IMR-90 (cell line): ENCODE measurements around the gene TIAM1. TPM values are rescaled to one million over a fixed set of nuclear protein-coding genes. Genes with fewer than 3 reads are reported as not detected.

Experiments
- ATAC-seq: fragments of 200-7000 bp; cut with Tn5 transposase; 2 replicates; pipeline ENCODE4 v1.9.1; 2020; ENCODE audit warnings: low read depth, mild to moderate bottlenecking, moderate library complexity
- BruUV-seq: library from RNA; stranded (reverse); fragments of 400-500 nt; replicated peaks from 2 replicates; lab custom pipeline; 2021; lab: Mats Ljungman, UMichigan
- CTCF ChIA-PET: fragments of 300-600 bp; formaldehyde crosslinking; extraction: SDS; loops from one replicate; lab custom pipeline; 2021; ENCODE audit warnings: antibody characterized with exemption; lab: Yijun Ruan, JAX
- POLR2A ChIA-PET: fragments of 300-600 bp; sonication (Branson Sonifier 250); formaldehyde crosslinking; loops from one replicate; lab custom pipeline; 2022; ENCODE audit warnings: antibody characterized with exemption; ENCODE audit not compliant: unreplicated experiment; lab: Charles Lee
- DNase-seq: peaks from one replicate; pipeline ENCODE4 v3.0.0; 2013
- H2AFZ ChIP-seq: replicated peaks from 2 replicates; pipeline ENCODE3; 2013; ENCODE audit warnings: low read length, mild to moderate bottlenecking; ENCODE audit not compliant: poor library complexity
- H2AK5ac ChIP-seq: 2 replicates; pipeline ENCODE4 v1.6.1; 2013; ENCODE audit warnings: low read depth, low read length, inconsistent platforms
- H2AK9ac ChIP-seq: replicated peaks from 2 replicates; pipeline ENCODE3; 2013; ENCODE audit warnings: mild to moderate bottlenecking, low read depth, low read length, moderate library complexity; ENCODE audit not compliant: poor library complexity
- H2BK120ac ChIP-seq: 2 replicates; pipeline ENCODE4 v1.6.1; 2013; ENCODE audit warnings: low read depth, low read length, inconsistent platforms
- H2BK15ac ChIP-seq: 3 replicates; pipeline ENCODE4 v1.6.1; 2013; ENCODE audit warnings: low read depth, low read length, inconsistent platforms
- H2BK20ac ChIP-seq: 2 replicates; pipeline ENCODE4 v1.6.1; 2013; ENCODE audit warnings: low read depth, mild to moderate bottlenecking, inconsistent platforms, low read length, moderate library complexity
- H2BK5ac ChIP-seq: 2 replicates; pipeline ENCODE4 v1.6.1; 2013; ENCODE audit warnings: mild to moderate bottlenecking, low read depth, low read length, inconsistent platforms; ENCODE audit not compliant: poor library complexity, severe bottlenecking
- H3K14ac ChIP-seq: replicated peaks from 2 replicates; pipeline ENCODE4 v1.6.1; 2013; ENCODE audit warnings: low read depth, low read length, inconsistent platforms
- H3K18ac ChIP-seq: 2 replicates; pipeline ENCODE4 v1.6.1; 2013; ENCODE audit warnings: low read depth, low read length, control low read depth
- H3K23ac ChIP-seq: 2 replicates; pipeline ENCODE4 v1.6.1; 2013; ENCODE audit warnings: low read depth, low read length, inconsistent platforms
- H3K27ac ChIP-seq: 2 replicates; pipeline ENCODE4 v1.5.1; 2013; ENCODE audit warnings: mild to moderate bottlenecking, control low read depth, low read length; ENCODE audit not compliant: insufficient read depth
- H3K27me3 ChIP-seq: 2 replicates; pipeline ENCODE4 v1.6.1; 2013; ENCODE audit warnings: low read length; ENCODE audit not compliant: control insufficient read depth, insufficient read depth
- H3K36me3 ChIP-seq: 2 replicates; pipeline ENCODE4 v1.6.1; 2013; ENCODE audit warnings: low read length, mixed read lengths; ENCODE audit not compliant: control insufficient read depth, insufficient read depth
- H3K4ac ChIP-seq: 2 replicates; pipeline ENCODE4 v1.6.1; 2013; ENCODE audit warnings: low read depth, low read length, inconsistent platforms
- H3K4me1 ChIP-seq: 2 replicates; pipeline ENCODE4 v1.6.1; 2013; ENCODE audit warnings: low read length, mixed read lengths; ENCODE audit not compliant: control insufficient read depth, insufficient read depth
- H3K4me2 ChIP-seq: 2 replicates; pipeline ENCODE4 v1.6.1; 2013; ENCODE audit warnings: low read depth, mild to moderate bottlenecking, control low read depth, low read length, moderate library complexity
- H3K4me3 ChIP-seq: 2 replicates; pipeline ENCODE4 v1.5.1; 2013; ENCODE audit warnings: low read depth, mild to moderate bottlenecking, control low read depth, low read length, moderate library complexity; ENCODE audit not compliant: insufficient read depth
- H3K56ac ChIP-seq: 2 replicates; pipeline ENCODE4 v1.6.1; 2013; ENCODE audit warnings: low read length, inconsistent platforms; ENCODE audit not compliant: insufficient read depth; ENCODE audit errors: extremely low read depth
- H3K79me1 ChIP-seq, 2 experiments: 2 replicates each; pipeline ENCODE4 v1.6.1; 2013; ENCODE audit warnings: low read length in 2 of 2, inconsistent platforms in 1 of 2, low read depth in 1 of 2
- H3K9ac ChIP-seq: 2 replicates; pipeline ENCODE4 v1.6.1; 2013; ENCODE audit warnings: low read depth, low read length, control low read depth
- H3K9me1 ChIP-seq: 2 replicates; pipeline ENCODE4 v1.6.1; 2013; ENCODE audit warnings: low read length, inconsistent platforms; ENCODE audit not compliant: insufficient read depth
- H3K9me3 ChIP-seq: 2 replicates; pipeline ENCODE4 v1.6.1; 2013; ENCODE audit warnings: low read length; ENCODE audit not compliant: control insufficient read depth, insufficient read depth
- H4K20me1 ChIP-seq: 2 replicates; pipeline ENCODE4 v1.6.1; 2013; ENCODE audit warnings: low read length, inconsistent platforms; ENCODE audit not compliant: insufficient read depth
- H4K5ac ChIP-seq: 2 replicates; pipeline ENCODE4 v1.6.1; 2013; ENCODE audit warnings: mild to moderate bottlenecking, low read depth, low read length, control low read depth
- H4K8ac ChIP-seq, 2 experiments: 2 replicates each; pipeline ENCODE4 v1.6.1; 2013; ENCODE audit warnings: low read depth in 2 of 2, low read length in 2 of 2, control low read depth in 1 of 2, inconsistent platforms in 1 of 2
- H4K91ac ChIP-seq: 2 replicates; pipeline ENCODE4 v1.6.1; 2013; ENCODE audit warnings: low read depth, low read length, inconsistent platforms; ENCODE audit not compliant: insufficient read depth
- BHLHE40 ChIP-seq: fragments of 150-350 bp; IDR thresholded peaks from 2 replicates; pipeline ENCODE4 v1.6.1; 2016; ENCODE audit warnings: mild to moderate bottlenecking, low read depth, low read length
- CEBPB ChIP-seq: IDR thresholded peaks from 2 replicates; pipeline ENCODE4 v1.6.1; 2012; ENCODE audit warnings: low read depth, low read length, improper control_type of control experiment
- CHD1 ChIP-seq: IDR thresholded peaks from 2 replicates; pipeline ENCODE4 v1.6.1; 2012; ENCODE audit warnings: low read depth, low read length, improper control_type of control experiment
- FOS ChIP-seq: fragments of 150-350 bp; IDR thresholded peaks from 2 replicates; pipeline ENCODE4 v1.6.1; 2016; ENCODE audit warnings: low read depth, low read length
- MAFK ChIP-seq: IDR thresholded peaks from 2 replicates; pipeline ENCODE4 v1.6.1; 2012; ENCODE audit warnings: low read depth, low read length, improper control_type of control experiment
- MAZ ChIP-seq: IDR thresholded peaks from 2 replicates; pipeline ENCODE4 v1.6.1; 2012; ENCODE audit warnings: low read depth, mild to moderate bottlenecking, low read length, improper control_type of control experiment, moderate library complexity, borderline replicate concordance
- MXI1 ChIP-seq: IDR thresholded peaks from 2 replicates; pipeline ENCODE4 v1.6.1; 2012; ENCODE audit warnings: low read depth, mild to moderate bottlenecking, low read length, moderate library complexity, borderline replicate concordance
- NFE2L2 ChIP-seq: fragments of 150-350 bp; IDR thresholded peaks from 2 replicates; pipeline ENCODE4 v1.6.1; 2016; ENCODE audit warnings: low read depth, mild to moderate bottlenecking, low read length
- POLR2A ChIP-seq: IDR thresholded peaks from 2 replicates; pipeline ENCODE4 v1.6.1; 2012; ENCODE audit warnings: mild to moderate bottlenecking, low read depth, low read length
- RAD21 ChIP-seq: IDR thresholded peaks from 2 replicates; pipeline ENCODE4 v1.6.1; 2012; ENCODE audit warnings: low read length, improper control_type of control experiment
- RCOR1 ChIP-seq: IDR thresholded peaks from 2 replicates; pipeline ENCODE4 v1.6.1; 2012; ENCODE audit warnings: mild to moderate bottlenecking, low read length, improper control_type of control experiment; ENCODE audit not compliant: insufficient replicate concordance
- RFX5 ChIP-seq: IDR thresholded peaks from 2 replicates; pipeline ENCODE4 v1.8.0; 2012; ENCODE audit warnings: low read depth, mild to moderate bottlenecking, low read length, moderate library complexity
- SMC3 ChIP-seq: fragments of 150-350 bp; IDR thresholded peaks from 2 replicates; pipeline ENCODE4 v1.6.1; 2016; ENCODE audit warnings: low read depth, mild to moderate bottlenecking, antibody characterized with exemption, low read length, moderate library complexity
- WGBS, 2 experiments: methylation state at CpG; one replicate each; pipeline versions ENCODE4 v1.1.5 to v1.1.7; 2013; ENCODE audit warnings: missing lambda C conversion rate in 2 of 2; ENCODE audit not compliant: insufficient read length in 1 of 2; ENCODE audit errors: extremely low coverage in 2 of 2; 5-methylcytosine and 5-hydroxymethylcytosine counted together
- dilution Hi-C: fragments of 300-500 bp; cut with HindIII; formaldehyde crosslinking; loops from one replicate; pipeline ENCODE4 v1.14.3; 2018; ENCODE audit warnings: low sequenced_read_pairs; ENCODE audit not compliant: unreplicated experiment
- in situ Hi-C: fragments of 300-500 bp; cut with MboI; formaldehyde crosslinking; loops from 3 replicates; pipeline ENCODE4 v1.14.3; 2019; ENCODE audit warnings: low sequenced_read_pairs, inconsistent platforms, mixed read lengths
- intact Hi-C: fragments of 100-400 bp; cut with micrococcal nuclease; formaldehyde crosslinking; loops from 2 replicates; pipeline ENCODE4 v1.10.0; 2022
- polyA plus RNA-seq, 3 experiments: library from polyadenylated mRNA; depleted of rRNA; stranded (reverse); fragments of >200 nt; gene quantifications; 2 replicates each; pipeline ENCODE4 v1.2.3, GENCODE V29; 2012; ENCODE audit warnings: low replicate concordance in 1 of 3
- total RNA-seq: library from RNA; depleted of rRNA; stranded (reverse); fragments of >200 nt; gene quantifications from 2 replicates; pipeline ENCODE4 v1.2.3, GENCODE V29; 2012
- TF ChIP-seq, protein P1 (sequence below): fragments of 150-350 bp; IDR thresholded peaks from 2 replicates; pipeline ENCODE4 v1.6.1; 2017; ENCODE audit warnings: mild to moderate bottlenecking, antibody characterized with exemption, low read length, low read depth
- TF ChIP-seq, protein P2 (sequence below): conservative IDR thresholded peaks from 2 replicates; pipeline ENCODE4 v1.5.1; 2012; ENCODE audit warnings: mild to moderate bottlenecking, low read depth, low read length, improper control_type of control experiment
- TF ChIP-seq, protein P3 (sequence below): fragments of 150-350 bp; IDR thresholded peaks from 2 replicates; pipeline ENCODE4 v1.6.1; 2016; ENCODE audit warnings: low read depth, mild to moderate bottlenecking, low read length, moderate library complexity, borderline replicate concordance

TIAM1 gene
- total and polyA plus RNA-seq, 2 of the 4 experiments (the other 2 are of a cell fraction) = 2.9 to 9.3 TPM

DNA sequence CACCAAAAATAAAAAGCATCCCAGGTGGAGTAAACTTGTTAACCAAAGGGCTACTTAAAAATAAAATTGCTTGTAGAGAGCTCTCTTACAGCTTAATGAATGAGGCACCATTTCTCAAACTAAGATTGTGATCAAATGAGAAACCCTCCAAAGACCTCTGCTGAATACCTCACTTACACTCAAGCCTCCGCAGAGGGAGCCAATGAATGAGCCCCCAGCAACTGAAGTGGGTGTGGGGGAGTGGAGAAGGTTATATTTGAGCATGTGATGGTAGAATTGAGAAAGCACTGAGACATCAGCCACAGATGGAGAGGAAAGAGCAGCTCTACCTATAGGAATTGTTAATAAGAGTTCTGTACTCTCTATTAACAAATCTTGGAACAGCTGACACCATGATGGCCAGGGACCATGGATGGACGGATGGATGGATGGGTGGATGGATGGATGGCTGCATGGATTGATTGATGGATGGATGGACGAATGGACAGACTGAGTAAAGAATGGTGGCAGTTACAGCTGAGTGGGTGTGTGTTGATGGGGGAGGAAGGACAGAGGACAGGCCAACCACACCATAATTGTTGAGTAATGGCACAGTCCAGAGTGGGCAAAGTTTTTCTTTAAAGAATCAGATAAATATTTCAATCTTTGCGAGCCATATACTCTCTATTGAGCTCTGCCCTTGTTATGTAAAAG lies 20.3 kb upstream of the TIAM1 start:
- H3K9ac ChIP-seq = no peak overlapping the region
- H3K56ac ChIP-seq = no peak overlapping the region
- no peaks in the 10 kb centered on the region for H3K36me3 ChIP-seq
- no peak overlapping the region for H3K4me2 ChIP-seq
- peaks cover 2% of the 10 kb centered on the region for H3K27me3 ChIP-seq
- H3K4me3 ChIP-seq = no peak overlapping the region
- H2AK5ac ChIP-seq = no peak overlapping the region
- DNase-seq (no peak), ATAC-seq (no peak)
- POLR2A ChIA-PET = no interaction called here
- no peak overlapping the region for H2BK5ac ChIP-seq
- H3K27ac ChIP-seq = no peak overlapping the region
- H4K91ac ChIP-seq = no peak overlapping the region
- H3K23ac ChIP-seq = no peak overlapping the region
- CTCF ChIA-PET = no interaction called here
- in situ Hi-C loops (no loop called here), intact Hi-C loops (no loop called here), dilution Hi-C loops (no loop called here)
- no peak overlapping the region for H3K14ac ChIP-seq
- H4K8ac ChIP-seq = no peak overlapping the region
- H4K20me1 ChIP-seq = no peaks in the 10 kb centered on the region
- TF ChIP-seq CEBPB (no peak), BHLHE40 (no peak), RFX5 (no peak), SMC3 (no peak), RCOR1 (no peak), MXI1 (no peak), NFE2L2 (no peak), MAZ (no peak), CHD1 (no peak), MAFK (no peak), POLR2A (no peak), RAD21 (no peak), FOS (no peak)
- TF ChIP-seq, protein P1, sequence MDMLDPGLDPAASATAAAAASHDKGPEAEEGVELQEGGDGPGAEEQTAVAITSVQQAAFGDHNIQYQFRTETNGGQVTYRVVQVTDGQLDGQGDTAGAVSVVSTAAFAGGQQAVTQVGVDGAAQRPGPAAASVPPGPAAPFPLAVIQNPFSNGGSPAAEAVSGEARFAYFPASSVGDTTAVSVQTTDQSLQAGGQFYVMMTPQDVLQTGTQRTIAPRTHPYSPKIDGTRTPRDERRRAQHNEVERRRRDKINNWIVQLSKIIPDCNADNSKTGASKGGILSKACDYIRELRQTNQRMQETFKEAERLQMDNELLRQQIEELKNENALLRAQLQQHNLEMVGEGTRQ = no peak
- TF ChIP-seq, protein P2, sequence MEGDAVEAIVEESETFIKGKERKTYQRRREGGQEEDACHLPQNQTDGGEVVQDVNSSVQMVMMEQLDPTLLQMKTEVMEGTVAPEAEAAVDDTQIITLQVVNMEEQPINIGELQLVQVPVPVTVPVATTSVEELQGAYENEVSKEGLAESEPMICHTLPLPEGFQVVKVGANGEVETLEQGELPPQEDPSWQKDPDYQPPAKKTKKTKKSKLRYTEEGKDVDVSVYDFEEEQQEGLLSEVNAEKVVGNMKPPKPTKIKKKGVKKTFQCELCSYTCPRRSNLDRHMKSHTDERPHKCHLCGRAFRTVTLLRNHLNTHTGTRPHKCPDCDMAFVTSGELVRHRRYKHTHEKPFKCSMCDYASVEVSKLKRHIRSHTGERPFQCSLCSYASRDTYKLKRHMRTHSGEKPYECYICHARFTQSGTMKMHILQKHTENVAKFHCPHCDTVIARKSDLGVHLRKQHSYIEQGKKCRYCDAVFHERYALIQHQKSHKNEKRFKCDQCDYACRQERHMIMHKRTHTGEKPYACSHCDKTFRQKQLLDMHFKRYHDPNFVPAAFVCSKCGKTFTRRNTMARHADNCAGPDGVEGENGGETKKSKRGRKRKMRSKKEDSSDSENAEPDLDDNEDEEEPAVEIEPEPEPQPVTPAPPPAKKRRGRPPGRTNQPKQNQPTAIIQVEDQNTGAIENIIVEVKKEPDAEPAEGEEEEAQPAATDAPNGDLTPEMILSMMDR = no peak
- TF ChIP-seq, protein P3, sequence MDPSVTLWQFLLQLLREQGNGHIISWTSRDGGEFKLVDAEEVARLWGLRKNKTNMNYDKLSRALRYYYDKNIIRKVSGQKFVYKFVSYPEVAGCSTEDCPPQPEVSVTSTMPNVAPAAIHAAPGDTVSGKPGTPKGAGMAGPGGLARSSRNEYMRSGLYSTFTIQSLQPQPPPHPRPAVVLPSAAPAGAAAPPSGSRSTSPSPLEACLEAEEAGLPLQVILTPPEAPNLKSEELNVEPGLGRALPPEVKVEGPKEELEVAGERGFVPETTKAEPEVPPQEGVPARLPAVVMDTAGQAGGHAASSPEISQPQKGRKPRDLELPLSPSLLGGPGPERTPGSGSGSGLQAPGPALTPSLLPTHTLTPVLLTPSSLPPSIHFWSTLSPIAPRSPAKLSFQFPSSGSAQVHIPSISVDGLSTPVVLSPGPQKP = no peak
- no peak overlapping the region for H3K4ac ChIP-seq
- WGBS, 2 experiments = 100% methylated on average over 1 of the region's 4 CpGs; no CpG with 5 or more reads in 1 of the 2 experiments
- H2AK9ac ChIP-seq = no peak overlapping the region
- no peak overlapping the region for H3K18ac ChIP-seq
- no peaks in the 10 kb centered on the region for H3K4me1 ChIP-seq
- no peak overlapping the region for H2BK15ac ChIP-seq
- no peak overlapping the region for H4K5ac ChIP-seq
- no peak overlapping the region for H2BK120ac ChIP-seq
- H3K9me3 ChIP-seq = no peaks in the 10 kb centered on the region
- H3K9me1 ChIP-seq = no peaks in the 10 kb centered on the region
- no peaks in the 10 kb centered on the region for H3K79me1 ChIP-seq
- no TSS peak for BruUV-seq
- no peak overlapping the region for H2AFZ ChIP-seq
- no peak overlapping the region for H2BK20ac ChIP-seq
